ENCODE results near the gene KIF21B. TPM values are rescaled to one million over a fixed set of nuclear protein-coding genes. Genes with fewer than 3 reads are reported as not detected.

Gene KIF21B
- total RNA-seq, 6 experiments from 2014 or later: not detected

DNA sequence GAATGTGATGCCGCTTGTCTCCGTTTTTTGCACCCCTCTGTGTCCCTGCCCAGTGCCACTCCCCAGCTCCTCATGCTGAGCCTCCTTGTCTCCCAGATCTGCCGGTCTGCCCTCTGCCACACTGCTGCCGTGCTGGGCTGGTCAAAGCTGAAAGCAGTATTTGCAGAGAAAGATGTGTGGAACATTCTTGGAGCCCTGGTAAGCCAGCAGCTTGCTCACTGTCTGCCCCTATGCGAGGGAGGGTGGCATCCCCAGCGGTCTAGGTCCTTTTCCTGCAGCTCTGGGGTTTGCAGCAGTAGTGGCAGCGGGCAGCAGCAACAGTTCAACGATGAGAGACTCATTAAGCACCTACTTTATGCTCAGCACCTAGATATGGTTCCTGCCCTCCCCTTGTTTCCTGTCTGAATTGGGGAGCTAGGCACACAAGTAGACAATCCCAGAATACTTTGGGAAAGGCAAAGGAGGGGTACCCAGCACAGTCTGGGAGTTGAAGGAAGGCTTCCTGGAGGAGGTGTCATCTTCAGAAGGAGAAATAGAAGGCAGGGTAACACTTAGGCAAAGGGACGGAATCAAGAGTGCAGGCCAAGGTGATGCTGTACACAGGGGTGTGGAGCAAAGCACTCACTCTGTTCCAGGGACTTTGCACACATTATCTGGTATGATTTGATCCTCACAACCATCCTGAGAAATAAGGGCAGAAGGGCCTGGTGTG lies 63.1 kb downstream of the KIF21B start:
- H3K4me3 Mint-ChIP-seq: no peak overlapping the region
- peaks cover 36% of the 10 kb centered on the region for H3K27me3 Mint-ChIP-seq (ENCODE audit: insufficient read depth)
- H3K36me3 Mint-ChIP-seq (ENCODE audit: low read depth): no peaks in the 10 kb centered on the region
- H3K4me1 Mint-ChIP-seq (ENCODE audit: low read depth): no peaks in the 10 kb centered on the region
- no peaks in the 10 kb centered on the region for H3K9me3 Mint-ChIP-seq
- no peak overlapping the region for H3K27ac Mint-ChIP-seq
- no peak for DNase-seq
- TF ChIP-seq, protein P1, sequence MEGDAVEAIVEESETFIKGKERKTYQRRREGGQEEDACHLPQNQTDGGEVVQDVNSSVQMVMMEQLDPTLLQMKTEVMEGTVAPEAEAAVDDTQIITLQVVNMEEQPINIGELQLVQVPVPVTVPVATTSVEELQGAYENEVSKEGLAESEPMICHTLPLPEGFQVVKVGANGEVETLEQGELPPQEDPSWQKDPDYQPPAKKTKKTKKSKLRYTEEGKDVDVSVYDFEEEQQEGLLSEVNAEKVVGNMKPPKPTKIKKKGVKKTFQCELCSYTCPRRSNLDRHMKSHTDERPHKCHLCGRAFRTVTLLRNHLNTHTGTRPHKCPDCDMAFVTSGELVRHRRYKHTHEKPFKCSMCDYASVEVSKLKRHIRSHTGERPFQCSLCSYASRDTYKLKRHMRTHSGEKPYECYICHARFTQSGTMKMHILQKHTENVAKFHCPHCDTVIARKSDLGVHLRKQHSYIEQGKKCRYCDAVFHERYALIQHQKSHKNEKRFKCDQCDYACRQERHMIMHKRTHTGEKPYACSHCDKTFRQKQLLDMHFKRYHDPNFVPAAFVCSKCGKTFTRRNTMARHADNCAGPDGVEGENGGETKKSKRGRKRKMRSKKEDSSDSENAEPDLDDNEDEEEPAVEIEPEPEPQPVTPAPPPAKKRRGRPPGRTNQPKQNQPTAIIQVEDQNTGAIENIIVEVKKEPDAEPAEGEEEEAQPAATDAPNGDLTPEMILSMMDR (IDR thresholded peaks at IDR 0.05): no peak

DNA sequence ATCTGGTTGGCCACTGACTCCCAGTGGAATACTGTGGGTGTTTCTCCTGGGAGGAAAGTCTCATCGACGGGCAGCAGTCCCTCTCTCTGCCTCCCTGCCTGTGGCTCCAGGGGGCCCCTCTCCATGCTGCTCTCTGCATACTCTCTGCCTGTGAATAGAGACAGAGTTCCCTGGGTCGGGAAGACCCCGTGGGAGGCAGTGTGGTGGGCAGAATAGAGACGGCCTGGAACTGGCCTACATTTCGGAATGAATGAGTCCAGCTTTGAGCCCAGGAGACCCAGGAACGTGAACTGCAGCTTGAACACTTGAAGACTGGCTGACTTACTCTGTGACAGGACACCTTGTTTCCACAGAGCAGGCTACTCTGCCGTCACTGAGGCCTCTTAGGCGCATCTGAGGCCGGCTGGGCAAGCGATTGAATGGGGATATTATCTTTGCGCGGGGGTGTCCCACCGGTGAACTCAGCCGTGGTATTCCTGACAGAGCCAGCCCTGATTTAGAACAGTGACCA lies 64.0 kb downstream of the KIF21B start:
- TF ChIP-seq, protein P1 (IDR thresholded peaks at IDR 0.05): no peak
- no peak for DNase-seq
- Mint-ChIP-seq H3K27me3 (ENCODE audit: insufficient read depth) (peaks cover 37% of the 10 kb centered on the region), H3K4me1 (ENCODE audit: low read depth) (no peaks in the 10 kb centered on the region), H3K27ac (no peak overlapping the region), H3K4me3 (no peak overlapping the region), H3K36me3 (ENCODE audit: low read depth) (no peaks in the 10 kb centered on the region), H3K9me3 (no peaks in the 10 kb centered on the region)

DNA sequence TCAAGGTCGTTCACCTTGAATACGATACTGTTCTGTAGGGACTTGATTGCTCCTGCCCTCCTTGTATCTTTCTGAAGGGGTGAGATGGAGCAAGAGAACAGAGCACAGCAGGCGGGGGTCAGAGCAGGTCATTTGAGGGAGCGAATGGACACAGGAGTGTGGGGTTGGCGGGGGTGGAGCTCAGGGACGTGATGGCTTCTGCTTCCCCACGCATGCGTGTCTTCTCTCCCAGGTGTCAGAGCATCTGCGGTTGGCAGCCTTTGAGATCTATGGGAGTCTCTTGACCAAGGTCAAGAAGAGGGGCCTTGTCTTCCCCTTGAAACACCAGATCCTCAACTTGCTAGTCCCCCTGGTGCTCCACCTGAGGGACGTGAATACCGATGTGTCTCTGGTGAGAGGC lies 64.9 kb downstream of the KIF21B start:
- H3K27me3 Mint-ChIP-seq (ENCODE audit: insufficient read depth): peaks cover 38% of the 10 kb centered on the region
- no peaks in the 10 kb centered on the region for H3K4me1 Mint-ChIP-seq (ENCODE audit: low read depth)
- TF ChIP-seq, protein P1 (IDR thresholded peaks at IDR 0.05): no peak
- no peak overlapping the region for H3K4me3 Mint-ChIP-seq
- no peak for DNase-seq
- H3K36me3 Mint-ChIP-seq (ENCODE audit: low read depth): no peaks in the 10 kb centered on the region
- no peaks in the 10 kb centered on the region for H3K9me3 Mint-ChIP-seq
- H3K27ac Mint-ChIP-seq: no peak overlapping the region

DNA sequence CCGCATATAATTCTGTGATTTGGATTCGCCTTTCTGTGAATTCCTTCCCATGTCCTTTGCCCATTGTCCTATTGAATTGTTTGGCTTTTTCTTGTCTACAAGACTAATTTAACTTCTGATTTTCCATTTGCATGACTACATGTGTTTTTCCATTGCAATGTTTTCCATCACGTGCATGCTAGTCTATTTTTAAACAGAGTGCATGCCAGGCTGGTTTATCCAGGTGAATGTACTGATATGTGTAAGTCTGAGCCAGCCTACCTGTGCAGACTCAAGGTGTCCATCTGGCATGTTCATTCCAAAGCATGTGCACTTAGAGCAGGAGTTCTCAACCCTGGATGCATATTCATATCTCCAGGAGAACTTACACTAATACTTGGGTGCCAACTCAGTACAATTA lies 69.1 kb downstream of the KIF21B start:
- Mint-ChIP-seq H3K4me3 (no peak overlapping the region), H3K9me3 (no peaks in the 10 kb centered on the region), H3K27ac (no peak overlapping the region), H3K4me1 (ENCODE audit: low read depth) (peaks cover 6% of the 10 kb centered on the region; the same call in 1 of the 2 replicates), H3K36me3 (ENCODE audit: low read depth) (no peaks in the 10 kb centered on the region), H3K27me3 (ENCODE audit: insufficient read depth) (peaks cover 38% of the 10 kb centered on the region)
- DNase-seq: no peak
- TF ChIP-seq, protein P1 (IDR thresholded peaks at IDR 0.05): no peak

DNA sequence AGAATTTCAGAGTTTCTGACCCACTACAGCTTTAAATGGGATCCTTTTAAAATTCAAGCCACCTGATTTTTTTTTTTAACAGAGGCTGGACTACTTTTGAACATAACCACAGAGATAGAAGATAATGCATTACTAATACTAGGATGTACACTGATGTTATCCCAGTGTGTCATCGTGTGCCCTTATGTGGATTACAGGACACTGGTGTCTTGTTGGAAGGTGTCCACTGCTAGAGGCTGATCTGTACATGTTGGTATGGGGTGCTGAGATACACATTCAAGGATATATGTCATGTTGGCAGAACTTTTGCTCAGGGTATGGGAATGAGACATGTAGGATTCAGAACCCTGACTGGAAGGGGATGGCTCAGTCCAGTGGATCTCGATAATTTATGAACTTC lies 72.5 kb downstream of the KIF21B start:
- peaks cover 6% of the 10 kb centered on the region; the same call in 1 of the 2 replicates for H3K4me1 Mint-ChIP-seq (ENCODE audit: low read depth)
- peaks cover 37% of the 10 kb centered on the region for H3K27me3 Mint-ChIP-seq (ENCODE audit: insufficient read depth)
- DNase-seq: peak; percentile 58
- peaks cover 12% of the 10 kb centered on the region for H3K9me3 Mint-ChIP-seq
- no peak overlapping the region for H3K4me3 Mint-ChIP-seq
- TF ChIP-seq, protein P1 (IDR thresholded peaks at IDR 0.05): no peak
- H3K36me3 Mint-ChIP-seq (ENCODE audit: low read depth): peaks cover 11% of the 10 kb centered on the region
- H3K27ac Mint-ChIP-seq: no peak overlapping the region

Measured in HFFc6 (cell line).